Suprapubic skin (tissue), 4 donors: ENCODE data around the gene NELL1. TPM values are rescaled to one million over a fixed set of nuclear protein-coding genes. Genes with fewer than 3 reads are reported as not detected.

Source experiments
- DNase-seq, 2 donors: peaks; one replicate each; pipeline ENCODE4 v3.0.0-alpha.2; 2019; ENCODE audit warnings: low spot score in 2 of 2
- H3K27ac ChIP-seq: fragments of 200-600 bp; sonication (generic); one replicate; pipeline ENCODE4 v1.5.1; 2019
- H3K27me3 ChIP-seq: fragments of 200-600 bp; sonication (generic); one replicate; pipeline ENCODE4 v1.5.1; 2019
- H3K36me3 ChIP-seq: fragments of 200-600 bp; sonication (generic); one replicate; pipeline ENCODE4 v1.5.1; 2019
- H3K4me1 ChIP-seq: fragments of 200-600 bp; sonication (generic); one replicate; pipeline ENCODE4 v1.5.1; 2019
- H3K4me3 ChIP-seq: fragments of 200-600 bp; sonication (generic); one replicate; pipeline ENCODE4 v1.5.1; 2019; ENCODE audit warnings: mild to moderate bottlenecking
- H3K9me3 ChIP-seq: fragments of 200-600 bp; sonication (generic); one replicate; pipeline ENCODE4 v1.5.1; 2019
- CTCF ChIP-seq, 2 donors: fragments of 200-600 bp in 1 of 2; fragments of 450-650 bp in 1 of 2; sonication (generic) in 1 of 2; IDR thresholded peaks; one replicate each; pipeline ENCODE4 v1.5.1; 2016 to 2019; ENCODE audit warnings: antibody characterized with exemption in 2 of 2, mild to moderate bottlenecking in 1 of 2, moderate library complexity in 1 of 2
- EP300 ChIP-seq: sonication (generic); formaldehyde crosslinking; IDR thresholded peaks from one replicate; pipeline ENCODE4 v1.6.1; 2017; ENCODE audit warnings: antibody characterized with exemption
- POLR2A ChIP-seq, 2 donors: fragments of 450-650 bp; IDR thresholded peaks; one replicate each; pipeline ENCODE4 v1.6.1; 2017; ENCODE audit warnings: antibody characterized with exemption in 2 of 2, mild to moderate bottlenecking in 2 of 2, moderate library complexity in 2 of 2
- POLR2AphosphoS5 ChIP-seq, 3 donors: sonication (generic); formaldehyde crosslinking; IDR thresholded peaks; one replicate each; pipeline ENCODE4 v1.6.1; 2017; ENCODE audit warnings: antibody characterized with exemption in 3 of 3
- WGBS: methylation state at CpG from one replicate; pipeline ENCODE4 v1.1.5; 2018; 5-methylcytosine and 5-hydroxymethylcytosine counted together
- total RNA-seq, 4 donors: library from RNA; depleted of rRNA; stranded (reverse); fragments of >200 nt; gene quantifications; one replicate each; pipeline ENCODE4 v1.1.0, GENCODE V29; 2016

NELL1 gene
- total RNA-seq, 4 donors from 2014 or later, result 0.18 to 3.9 TPM; not detected in 2

GRCh38 chr11:20771026-20771425 is 101.6 kb downstream of the NELL1 start:
- DNase-seq, result no peak
- Histone ChIP-seq H3K36me3 (no peaks in the 10 kb centered on the region), H3K27ac (no peak overlapping the region), H3K4me3 (no peak overlapping the region), H3K9me3 (no peaks in the 10 kb centered on the region), H3K27me3 (no peaks in the 10 kb centered on the region), H3K4me1 (no peaks in the 10 kb centered on the region)
- TF ChIP-seq CTCF (IDR thresholded peaks at IDR 0.05) (no peak), POLR2A (IDR thresholded peaks at IDR 0.05) (no peak), POLR2AphosphoS5 (IDR thresholded peaks at IDR 0.05) (no peak)

- Histone ChIP-seq H3K4me3 (no peak overlapping the region), H3K4me1 (no peaks in the 10 kb centered on the region), H3K36me3 (no peaks in the 10 kb centered on the region), H3K27me3 (no peaks in the 10 kb centered on the region), H3K27ac (no peak overlapping the region), H3K9me3 (no peaks in the 10 kb centered on the region)
- no peak for TF ChIP-seq EP300
- TF ChIP-seq CTCF (IDR thresholded peaks at IDR 0.05), result no peak
- TF ChIP-seq POLR2A (IDR thresholded peaks at IDR 0.05), result no peak
- TF ChIP-seq POLR2AphosphoS5 (IDR thresholded peaks at IDR 0.05), result no peak
- 92% methylated on average over 3 of the region's 3 CpGs for WGBS
- DNase-seq, result no peak
These were observed 102.3 kb downstream of the NELL1 start for GRCh38 chr11:20771681-20772080.

GRCh38 chr11:20775331-20775730 is 105.9 kb downstream of the NELL1 start:
- H3K27me3 ChIP-seq, result no peaks in the 10 kb centered on the region
- no peaks in the 10 kb centered on the region for H3K4me1 ChIP-seq
- no peaks in the 10 kb centered on the region for H3K9me3 ChIP-seq
- H3K27ac ChIP-seq, result no peak overlapping the region
- no peak overlapping the region for H3K4me3 ChIP-seq
- DNase-seq, result no peak
- WGBS, result 80% methylated on average over 2 of the region's 2 CpGs
- no peak for TF ChIP-seq CTCF (IDR thresholded peaks at IDR 0.05)
- no peak for TF ChIP-seq EP300
- no peak for TF ChIP-seq POLR2A (IDR thresholded peaks at IDR 0.05)
- no peak for TF ChIP-seq POLR2AphosphoS5 (IDR thresholded peaks at IDR 0.05)
- no peaks in the 10 kb centered on the region for H3K36me3 ChIP-seq

DNA sequence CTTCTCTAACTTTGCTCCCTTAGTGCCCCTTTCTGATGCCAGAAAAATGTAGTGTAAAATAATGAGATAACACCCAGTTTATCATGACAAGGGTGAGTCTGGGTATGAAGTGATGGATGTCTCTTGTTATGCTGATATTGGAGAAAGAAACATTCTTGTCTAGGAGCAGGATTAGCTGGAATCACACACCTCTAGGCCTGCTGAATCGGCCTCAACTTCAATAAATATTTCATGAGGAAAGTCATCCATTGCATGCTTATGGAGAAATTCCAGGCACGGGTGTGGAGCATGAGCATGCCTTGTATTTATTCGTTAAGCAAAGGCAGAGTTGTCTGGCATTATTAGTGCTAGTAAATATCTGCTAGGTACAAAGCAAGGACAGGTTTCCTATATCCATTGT is 113.4 kb downstream of the NELL1 start:
- TF ChIP-seq EP300, result no peak
- no peak for TF ChIP-seq CTCF (IDR thresholded peaks at IDR 0.05)
- no peak for DNase-seq
- H3K4me1 ChIP-seq, result no peaks in the 10 kb centered on the region
- H3K27ac ChIP-seq, result no peak overlapping the region
- WGBS, result 40% methylated on average over 3 of the region's 3 CpGs
- no peaks in the 10 kb centered on the region for H3K9me3 ChIP-seq
- H3K4me3 ChIP-seq, result no peak overlapping the region
- no peaks in the 10 kb centered on the region for H3K36me3 ChIP-seq
- H3K27me3 ChIP-seq, result no peaks in the 10 kb centered on the region

DNA sequence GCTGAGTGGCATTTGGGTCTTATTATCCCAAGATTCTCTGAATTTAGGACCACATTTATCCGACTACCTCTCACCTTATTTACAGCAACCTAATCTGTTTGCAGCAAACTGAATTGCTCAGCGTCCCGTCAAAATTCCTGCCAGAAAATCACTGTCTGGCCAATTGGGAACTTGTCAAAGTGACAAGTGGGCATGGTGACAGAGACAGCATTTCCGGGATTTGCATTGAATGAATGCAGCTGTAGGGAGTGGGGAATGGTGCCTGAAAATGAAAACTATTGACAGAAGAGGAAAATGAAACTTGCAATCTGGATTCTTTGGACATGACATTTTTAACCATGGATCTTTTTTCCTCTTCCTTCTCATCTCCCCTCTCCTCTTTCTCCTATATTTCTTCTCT is 113.8 kb downstream of the NELL1 start:
- Histone ChIP-seq H3K4me3 (no peak overlapping the region), H3K36me3 (no peaks in the 10 kb centered on the region), H3K4me1 (no peaks in the 10 kb centered on the region), H3K27ac (no peak overlapping the region), H3K9me3 (no peaks in the 10 kb centered on the region), H3K27me3 (no peaks in the 10 kb centered on the region)
- TF ChIP-seq EP300 (no peak), POLR2A (IDR thresholded peaks at IDR 0.05) (no peak), CTCF (IDR thresholded peaks at IDR 0.05) (no peak), POLR2AphosphoS5 (IDR thresholded peaks at IDR 0.05) (no peak)
- WGBS, result 72% methylated on average over 4 of the region's 4 CpGs
- DNase-seq, result no peak
